Gastroesophageal sphincter (tissue), 4 donors: ENCODE results near the gene DNAJB12. TPM values are rescaled to one million over a fixed set of nuclear protein-coding genes. Genes with fewer than 3 reads are reported as not detected.
A peak's percentile ranks its signal among the peaks of the same experiment; 100 is the strongest.

Experiments
- ATAC-seq: fragments of 150-250 bp; one replicate; pipeline ENCODE4 v1.9.1; 2016; ENCODE audit warnings: mild to moderate bottlenecking, moderate library complexity
- H3K27ac ChIP-seq, 4 donors: fragments of 200-600 bp; sonication (generic) in 3 of 4; 1 replicate in 3 of 4; 2 replicates in 1 of 4; pipeline ENCODE4 v1.5.1; 2016 to 2019
- H3K27me3 ChIP-seq: fragments of 200-600 bp; sonication (generic); one replicate; pipeline ENCODE4 v1.5.1; 2019
- H3K36me3 ChIP-seq, 2 donors: fragments of 200-600 bp; sonication (generic); one replicate each; pipeline ENCODE4 v1.5.1; 2019; ENCODE audit warnings: control low read depth in 1 of 2
- H3K4me1 ChIP-seq, 3 donors: fragments of 200-600 bp; sonication (generic); 1 replicate in 2 of 3; 2 replicates in 1 of 3; pipeline ENCODE4 v1.5.1; 2016 to 2019; ENCODE audit warnings: control low read depth in 2 of 3
- H3K4me3 ChIP-seq, 2 donors: fragments of 200-600 bp; sonication (generic); one replicate each; pipeline ENCODE4 v1.5.1; 2019; ENCODE audit warnings: mild to moderate bottlenecking in 1 of 2, moderate library complexity in 1 of 2
- H3K9me3 ChIP-seq, 3 donors: fragments of 200-600 bp; sonication (generic); one replicate each; pipeline ENCODE4 v1.5.1; 2017 to 2019; ENCODE audit warnings: control low read depth in 2 of 3
- CTCF ChIP-seq, 4 experiments: fragments of 200-600 bp in 2 of 4; fragments of 450-650 bp in 2 of 4; sonication (generic) in 1 of 4; IDR thresholded peaks; one replicate each; pipeline ENCODE4 v1.5.1; 2017 to 2019; ENCODE audit warnings: antibody characterized with exemption in 4 of 4, mild to moderate bottlenecking in 2 of 4, moderate library complexity in 2 of 4
- EP300 ChIP-seq: sonication (generic); formaldehyde crosslinking; IDR thresholded peaks from one replicate; pipeline ENCODE4 v1.6.1; 2017; ENCODE audit warnings: antibody characterized with exemption, mild to moderate bottlenecking
- POLR2A ChIP-seq, 2 donors: fragments of 450-650 bp; IDR thresholded peaks; one replicate each; pipeline ENCODE4 v1.6.1; 2017; ENCODE audit warnings: antibody characterized with exemption in 2 of 2, mild to moderate bottlenecking in 2 of 2, moderate library complexity in 1 of 2
- POLR2AphosphoS5 ChIP-seq: sonication (generic); formaldehyde crosslinking; IDR thresholded peaks from one replicate; pipeline ENCODE4 v1.6.1; 2017; ENCODE audit warnings: antibody characterized with exemption
- WGBS, 2 donors: methylation state at CpG; one replicate each; pipeline ENCODE4 v1.1.5; 2018; ENCODE audit warnings: low coverage in 1 of 2; 5-methylcytosine and 5-hydroxymethylcytosine counted together
- total RNA-seq, 4 donors: library from RNA; depleted of rRNA; stranded (reverse); fragments of >200 nt; gene quantifications; one replicate each; pipeline ENCODE4 v1.1.0, GENCODE V29; 2016

The DNAJB12 gene
- total RNA-seq, 4 donors from 2014 or later = 28.6 to 43.0 (median 33.4) TPM

GRCh38 chr10:72365106-72365895, 10.6 kb upstream of the DNAJB12 start:
- Histone ChIP-seq H3K9me3 (no peaks in the 10 kb centered on the region), H3K36me3 (peaks cover 0 to 42% of the 10 kb centered on the region in 2 donors), H3K27ac (peak overlapping the region in 1 of 4 donors; percentile 29), H3K27me3 (no peaks in the 10 kb centered on the region), H3K4me3 (no peak overlapping the region), H3K4me1 (peaks cover 0 to 15% (median 3%) of the 10 kb centered on the region in 3 donors)
- ATAC-seq = no peak
- 14 to 63% methylated on average over 1 to 4 of the region's 7 CpGs for WGBS, 2 donors
- TF ChIP-seq POLR2A (IDR thresholded peaks at IDR 0.05) = no peak
- no peak for TF ChIP-seq CTCF (IDR thresholded peaks at IDR 0.05)

GRCh38 chr10:72364239-72364777, 9.6 kb upstream of the DNAJB12 start:
- peaks cover 0 to 15% (median 3%) of the 10 kb centered on the region in 3 donors for H3K4me1 ChIP-seq
- no peaks in the 10 kb centered on the region for H3K9me3 ChIP-seq
- no peaks in the 10 kb centered on the region for H3K27me3 ChIP-seq
- H3K27ac ChIP-seq = peak overlapping the region in 3 of 4 donors; percentile 29 to 65 (median 57)
- TF ChIP-seq EP300 = no peak
- TF ChIP-seq POLR2A (IDR thresholded peaks at IDR 0.05) = no peak
- TF ChIP-seq CTCF (IDR thresholded peaks at IDR 0.05) = peak; percentile 73 to 97 (median 95)
- peak; percentile 90 for TF ChIP-seq POLR2AphosphoS5
- H3K36me3 ChIP-seq = peaks cover 0 to 41% of the 10 kb centered on the region in 2 donors
- ATAC-seq = peak; percentile 96
- 0 to 2% methylated on average over 1 to 7 of the region's 12 CpGs for WGBS, 2 donors
- peak overlapping the region in 1 of 2 donors; percentile 18 for H3K4me3 ChIP-seq

- Histone ChIP-seq H3K4me3 (no peak overlapping the region), H3K27me3 (no peaks in the 10 kb centered on the region), H3K4me1 (peaks cover 6 to 26% (median 10%) of the 10 kb centered on the region in 3 donors), H3K9me3 (no peaks in the 10 kb centered on the region), H3K27ac (no peak overlapping the region), H3K36me3 (no peaks in the 10 kb centered on the region)
- WGBS, 2 donors = 62 to 72% methylated on average over 3 to 4 of the region's 4 CpGs
- no peak for ATAC-seq
- TF ChIP-seq CTCF (IDR thresholded peaks at IDR 0.05) = no peak
- TF ChIP-seq EP300 = no peak
- TF ChIP-seq POLR2A (IDR thresholded peaks at IDR 0.05) = no peak
- TF ChIP-seq POLR2AphosphoS5 = no peak
These were observed 2.3 kb upstream of the DNAJB12 start for GRCh38 chr10:72356987-72357386.

GRCh38 chr10:72356115-72356514, 1.4 kb upstream of the DNAJB12 start:
- no peak for TF ChIP-seq EP300
- H3K4me1 ChIP-seq = peaks cover 6 to 34% (median 18%) of the 10 kb centered on the region in 3 donors
- no peaks in the 10 kb centered on the region for H3K9me3 ChIP-seq
- 82 to 85% methylated on average over 6 of the region's 6 CpGs for WGBS, 2 donors
- peaks cover 0 to 7% of the 10 kb centered on the region in 2 donors for H3K36me3 ChIP-seq
- no peak overlapping the region for H3K4me3 ChIP-seq
- ATAC-seq = no peak
- no peaks in the 10 kb centered on the region for H3K27me3 ChIP-seq
- H3K27ac ChIP-seq = no peak overlapping the region

- Histone ChIP-seq H3K4me3 (peak overlapping the region; percentile 63 to 88), H3K4me1 (peaks cover 6 to 41% (median 18%) of the 10 kb centered on the region in 3 donors), H3K36me3 (peaks cover 0 to 16% of the 10 kb centered on the region in 2 donors), H3K27me3 (no peaks in the 10 kb centered on the region), H3K9me3 (no peaks in the 10 kb centered on the region), H3K27ac (peak overlapping the region; percentile 70 to 99 (median 94))
- WGBS, 2 donors = 28 to 48% methylated on average over 5 to 7 of the region's 7 CpGs
- no peak for ATAC-seq
- TF ChIP-seq EP300 (no peak), POLR2AphosphoS5 (no peak), POLR2A (IDR thresholded peaks at IDR 0.05) (no peak), CTCF (IDR thresholded peaks at IDR 0.05) (no peak)
These were observed 466 bp upstream of the DNAJB12 start for GRCh38 chr10:72355214-72355555.
